HG03139 (cell line): Measurements from ENCODE around the gene TEAD2.

Experiments used
- ATAC-seq: cut with Tn5 transposase; IDR thresholded peaks from one replicate; pipeline ENCODE4 v1.9.1; 2021; ENCODE audit not compliant: unreplicated experiment

Gene TEAD2

DNA sequence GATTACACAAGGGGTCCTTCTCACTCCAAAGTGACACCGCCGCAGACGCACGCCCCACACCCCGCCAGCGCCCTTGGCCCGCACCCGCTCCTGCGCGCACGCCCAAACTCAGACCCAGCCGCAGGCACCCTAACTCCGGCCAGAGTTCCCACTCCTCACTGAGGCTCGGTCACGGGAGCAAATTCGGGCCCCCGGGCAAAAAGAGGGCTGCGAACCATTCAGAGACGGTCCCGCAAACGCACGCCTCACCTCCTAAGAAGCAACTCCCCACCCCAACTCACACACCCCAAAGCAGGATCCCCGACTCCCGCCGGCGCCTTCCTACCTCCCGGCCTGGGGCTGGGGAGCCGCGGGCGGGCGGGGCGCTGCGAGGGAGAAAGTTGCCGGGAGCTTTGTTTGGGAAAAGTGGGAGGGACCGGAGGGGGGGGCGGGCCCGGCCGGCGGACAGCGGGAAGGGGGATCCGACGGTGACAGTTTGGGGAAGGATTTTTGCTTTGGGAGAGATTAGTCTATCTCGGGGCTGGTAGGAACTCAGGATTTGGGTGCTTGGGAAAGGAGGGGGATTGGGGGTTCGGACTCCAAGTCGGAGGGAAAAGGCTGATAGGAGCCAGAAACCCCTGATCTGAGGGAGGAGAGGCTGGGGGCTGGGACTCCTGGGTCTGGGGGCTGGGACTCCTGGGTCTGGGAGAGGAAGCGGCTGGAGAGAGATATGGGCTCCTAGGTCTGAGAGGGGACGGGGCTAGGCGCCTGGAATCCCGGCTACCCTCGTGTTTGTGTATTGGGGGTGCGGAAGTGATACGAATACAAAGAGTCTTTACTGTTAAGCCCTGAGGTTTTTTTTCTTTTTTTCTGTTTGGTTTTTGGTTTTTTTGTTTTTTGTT lies at the start of gene TEAD2:
TEAD2 (minus strand) TSS at position 369 of the 881 bp plus-strand sequence. CDS start 2,341 bp downstream, outside the sequence.
- ATAC-seq: no peak

DNA sequence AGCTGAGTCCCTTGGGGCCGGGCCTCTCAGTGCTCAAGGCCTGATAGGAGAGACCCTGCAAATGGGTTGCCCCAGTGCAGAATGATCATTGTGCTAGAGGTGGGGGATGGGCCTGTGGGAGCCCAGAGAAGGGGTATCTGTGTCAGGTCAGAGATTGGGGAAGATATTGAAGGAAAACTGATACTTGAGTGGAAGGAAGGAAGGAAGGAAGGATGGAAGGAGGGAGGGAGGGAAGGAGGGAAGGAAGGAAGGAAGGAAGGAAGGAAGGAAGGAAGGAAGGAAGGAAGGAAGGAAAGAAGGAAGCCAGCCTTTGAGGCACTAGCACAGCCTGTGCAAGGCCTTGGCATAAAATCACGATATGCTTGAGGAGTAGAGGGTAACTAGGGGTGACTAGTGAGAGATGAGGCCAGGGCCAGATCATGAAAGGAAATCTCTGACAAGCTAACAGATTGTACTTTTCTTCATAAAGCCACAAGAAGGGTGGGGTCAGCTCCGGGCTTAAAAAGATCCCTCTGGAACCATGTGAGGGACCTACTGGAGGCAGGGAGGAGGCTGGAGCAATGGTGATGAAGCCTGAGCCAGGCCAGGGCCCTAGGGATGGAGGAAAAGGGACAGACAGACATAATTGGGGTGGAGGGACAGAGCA lies 49.6 kb upstream of the TEAD2 start:
- ATAC-seq: no peak

DNA sequence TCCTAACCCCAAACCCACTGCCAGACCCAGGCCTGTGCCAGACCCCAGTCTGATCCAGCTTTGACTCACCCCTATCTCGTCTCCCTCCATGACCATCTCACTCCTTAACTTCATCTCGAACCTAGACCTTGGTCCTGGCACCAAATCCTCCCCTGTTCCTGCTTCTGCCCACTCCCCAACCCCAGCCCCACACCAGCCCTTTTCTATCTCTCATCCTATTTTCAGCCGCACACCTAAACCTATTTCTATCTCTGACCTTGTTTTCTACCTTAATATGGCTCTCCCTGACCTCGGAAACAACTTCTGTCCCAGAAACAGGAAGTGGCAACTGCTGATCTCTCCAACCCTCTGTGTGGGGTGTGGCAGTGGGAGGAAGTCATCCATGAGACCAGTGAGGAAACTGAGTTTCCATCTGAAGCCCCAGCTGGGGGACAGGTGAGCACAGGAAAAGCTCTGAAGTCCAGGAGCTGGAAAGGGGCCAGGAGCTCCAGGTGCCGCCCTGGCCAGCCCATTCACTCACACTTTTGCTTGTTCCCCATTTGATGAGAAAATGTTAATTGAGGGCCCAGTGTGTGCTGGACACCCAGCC lies 47.3 kb upstream of the TEAD2 start:
- no peak for ATAC-seq

DNA sequence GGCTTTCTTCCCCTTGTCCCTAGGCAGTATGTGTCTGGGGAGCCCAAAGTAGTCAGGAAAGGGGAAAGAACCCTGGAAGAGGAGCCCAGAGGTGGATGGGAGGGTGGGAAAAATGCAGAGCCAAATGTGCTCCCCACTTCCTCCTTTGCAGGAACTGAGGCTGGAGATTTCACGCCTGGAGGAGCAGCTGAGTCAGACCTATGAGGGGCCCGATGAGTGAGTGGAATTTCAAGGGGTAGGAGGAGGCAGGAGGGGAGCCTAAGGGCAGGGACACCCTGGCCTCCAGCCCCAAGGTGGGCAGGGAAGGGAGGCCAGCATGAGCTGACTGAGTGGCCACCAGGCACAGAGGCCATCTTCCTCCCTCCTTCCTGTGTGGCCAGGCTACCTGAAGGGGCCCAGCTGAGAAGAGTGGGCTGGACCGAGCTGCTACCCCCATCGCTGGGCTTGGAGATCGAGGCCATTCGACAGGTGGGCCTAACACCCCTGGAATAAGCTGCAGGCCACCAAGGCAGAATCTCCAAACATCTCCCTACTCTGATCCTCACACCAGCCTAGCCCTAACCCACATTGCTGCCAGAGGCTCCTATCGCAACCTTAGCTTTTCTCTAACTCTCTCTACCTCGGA lies 46.7 kb upstream of the TEAD2 start:
- ATAC-seq: no peak

DNA sequence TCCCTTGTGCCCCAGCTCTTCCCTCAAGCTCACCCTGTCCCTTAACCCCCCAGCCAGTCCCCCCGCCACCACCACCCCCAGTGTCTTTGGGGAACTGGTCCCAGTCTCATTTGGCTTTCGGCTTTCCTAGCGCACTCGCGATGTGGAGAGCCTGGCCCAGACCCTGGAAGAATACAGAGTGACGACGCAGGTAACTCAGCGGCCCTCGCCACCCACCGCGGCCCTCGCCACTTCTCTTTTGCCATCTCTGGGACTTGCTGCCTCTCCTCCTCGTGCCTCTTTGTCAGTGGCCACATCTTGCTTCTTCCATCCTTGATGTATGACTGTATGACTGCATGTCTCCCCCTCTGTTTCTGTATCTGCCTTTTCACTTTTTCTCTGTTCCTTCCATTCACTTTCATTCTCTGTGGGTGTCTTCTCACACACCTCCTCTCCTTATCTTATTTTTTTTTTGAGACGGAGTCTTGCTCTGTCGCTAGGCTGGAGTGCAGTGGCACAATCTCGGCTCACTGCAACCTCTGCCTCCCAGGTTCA lies 45.3 kb upstream of the TEAD2 start:
- no peak for ATAC-seq

DNA sequence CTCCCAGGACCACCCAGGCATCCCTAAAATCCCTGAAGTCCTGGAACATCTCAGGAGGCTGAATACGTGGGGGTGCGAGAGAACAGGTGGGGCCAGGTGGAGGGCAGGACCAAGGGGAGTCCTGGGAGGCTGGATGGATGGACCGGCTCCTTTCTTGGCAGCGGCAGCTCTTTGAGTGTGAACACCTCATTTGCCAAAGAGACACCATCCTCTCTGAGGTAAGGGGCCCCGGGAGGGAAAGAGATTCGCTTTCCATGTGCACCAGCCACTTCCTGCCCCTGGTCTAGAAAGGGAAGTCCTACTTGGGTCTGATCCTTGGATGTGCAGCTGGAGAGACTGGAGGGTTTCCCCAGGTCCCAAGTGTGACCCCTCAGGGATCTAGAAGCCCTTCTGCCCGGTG lies 44.9 kb upstream of the TEAD2 start:
- ATAC-seq: no peak

DNA sequence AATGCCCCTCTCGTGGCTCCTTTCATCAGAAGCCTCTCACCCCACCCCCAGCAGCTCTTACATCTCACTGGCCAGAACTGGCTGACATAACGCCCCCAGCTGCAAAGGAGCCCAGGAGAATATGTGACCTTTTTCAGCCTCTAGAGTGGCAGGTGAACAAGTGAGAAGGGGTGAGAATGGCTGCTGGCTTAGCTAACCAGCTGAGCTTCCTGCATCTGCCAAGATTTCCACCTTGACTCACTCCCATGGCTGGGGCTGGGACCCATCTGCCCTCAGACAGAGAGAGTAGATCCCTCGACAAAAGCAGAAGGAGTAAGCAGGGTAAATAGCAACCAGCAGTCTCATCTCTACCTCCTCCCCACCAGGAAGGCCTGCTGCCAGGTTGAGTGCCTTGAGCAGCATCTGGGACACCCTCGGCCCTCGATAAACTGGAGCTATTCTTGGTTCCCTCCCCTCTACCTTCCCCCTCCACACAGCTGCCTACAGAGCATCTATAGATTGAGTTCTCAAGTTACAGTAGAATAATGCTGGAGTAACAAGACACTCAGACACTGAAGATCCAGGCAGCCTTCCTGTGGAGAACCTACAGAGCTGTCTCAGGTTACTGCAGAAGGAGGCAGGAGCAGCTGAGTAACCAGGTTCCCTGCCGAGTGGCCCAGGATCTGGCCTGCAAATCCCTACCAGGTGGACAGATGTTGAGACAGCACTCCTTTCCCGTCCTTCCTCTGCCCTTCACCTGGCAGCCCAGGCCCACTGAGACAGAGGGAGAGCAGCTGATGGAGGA lies 41.4 kb upstream of the TEAD2 start:
- no peak for ATAC-seq

DNA sequence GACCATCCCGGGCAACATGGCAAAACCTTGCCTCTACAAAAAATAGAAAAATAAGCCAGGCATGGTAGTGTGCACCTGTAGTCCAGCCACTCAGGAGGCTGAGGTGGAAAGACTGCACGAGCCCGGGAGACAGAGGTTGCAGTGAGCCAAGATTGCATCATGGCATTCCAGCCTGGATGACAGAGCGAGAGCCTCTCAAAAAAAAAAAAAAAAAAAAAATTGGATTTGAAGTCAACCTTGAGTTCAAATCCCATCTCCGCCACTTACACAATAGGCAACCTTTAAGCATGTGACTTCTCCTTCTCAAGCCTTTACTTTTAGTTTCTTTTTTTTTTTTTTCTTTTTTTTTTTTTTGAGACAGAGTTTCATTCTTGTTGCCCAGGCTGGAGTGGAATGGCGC lies 37.8 kb upstream of the TEAD2 start:
- no peak for ATAC-seq

DNA sequence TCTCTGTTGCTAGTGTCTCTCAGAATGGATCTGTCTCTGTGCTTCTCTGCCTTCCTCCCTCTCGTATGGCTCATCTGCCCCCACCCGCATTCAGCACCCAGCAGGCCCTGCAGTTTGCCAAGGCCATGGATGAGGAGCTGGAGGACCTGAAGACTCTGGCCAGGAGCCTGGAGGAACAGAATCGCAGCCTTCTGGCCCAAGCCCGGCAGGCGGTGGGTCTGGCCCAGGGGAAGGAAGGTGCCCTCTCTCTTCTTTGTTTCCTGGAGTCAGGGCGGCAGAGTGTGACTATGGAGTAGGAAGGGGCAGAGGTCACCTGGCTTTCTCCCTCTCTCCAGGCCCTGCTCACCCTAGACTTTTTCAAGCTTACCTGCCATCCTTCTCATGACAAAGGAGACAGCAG lies 36.7 kb upstream of the TEAD2 start:
- no peak for ATAC-seq

DNA sequence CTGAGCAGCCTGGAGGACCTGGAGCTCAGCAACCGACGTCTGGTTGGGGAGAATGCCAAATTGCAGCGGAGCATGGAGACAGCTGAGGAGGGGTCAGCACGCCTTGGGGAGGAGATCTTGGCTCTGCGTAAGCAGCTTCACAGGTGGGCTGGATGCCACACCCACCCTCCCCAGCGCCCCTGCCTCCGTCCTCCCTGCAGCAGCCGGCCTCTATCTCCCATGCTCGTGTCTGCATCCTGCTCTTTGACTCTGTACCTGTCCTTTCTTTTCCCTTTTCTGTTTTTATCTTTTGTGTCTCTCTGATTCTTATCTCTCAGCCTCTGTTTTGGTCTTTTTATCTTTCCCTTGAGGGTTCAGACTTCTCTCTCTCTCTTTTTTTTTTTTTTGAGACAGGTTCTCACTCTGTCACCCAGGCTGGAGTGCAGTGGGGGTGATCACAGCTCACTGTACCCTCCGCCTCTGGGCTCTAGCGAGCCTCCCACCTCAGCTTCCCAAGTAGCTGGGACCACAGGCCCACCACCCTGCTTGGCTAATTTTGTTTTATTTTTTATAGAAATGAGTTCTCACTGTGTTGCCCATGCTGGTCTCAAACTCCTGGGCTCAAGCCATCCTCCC lies 35.9 kb upstream of the TEAD2 start:
- ATAC-seq: no peak

DNA sequence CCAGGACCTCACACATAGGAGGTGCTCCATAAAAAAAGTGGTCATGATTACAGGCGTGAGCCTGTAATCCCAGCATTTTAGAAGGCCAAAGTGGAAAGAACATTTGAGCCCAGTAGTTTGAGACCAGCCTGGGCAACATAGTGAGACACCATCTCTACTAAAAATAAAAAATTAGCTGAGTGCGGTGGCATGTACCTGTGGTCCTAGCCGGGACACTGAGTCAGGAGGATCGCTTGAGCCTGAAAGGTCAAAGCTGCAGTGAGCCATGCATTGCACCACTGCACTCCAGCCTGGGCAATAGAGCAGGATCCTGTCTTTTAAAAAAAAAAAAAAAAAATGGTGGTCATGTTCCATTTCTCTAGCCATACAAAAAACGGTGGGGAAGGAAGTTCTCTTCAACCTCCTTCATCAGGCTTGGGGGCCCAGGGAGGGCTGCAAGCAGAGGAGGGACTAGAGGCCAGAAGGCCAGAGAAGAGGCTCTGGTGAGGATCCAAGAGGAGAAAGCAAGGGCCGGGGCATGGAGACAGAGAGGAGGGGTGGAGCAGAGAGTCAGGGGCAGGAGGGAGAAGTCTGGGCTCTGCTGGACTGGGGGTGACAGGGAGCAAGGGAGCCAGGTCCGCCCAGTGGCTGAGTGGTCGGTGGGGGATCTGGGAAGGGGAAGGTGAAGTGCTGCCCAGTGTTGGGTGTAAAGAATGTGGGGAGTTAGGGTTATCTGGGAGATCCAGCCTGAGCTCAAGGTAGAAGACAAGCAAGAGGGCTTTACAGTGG lies 34.7 kb upstream of the TEAD2 start:
- no peak for ATAC-seq

DNA sequence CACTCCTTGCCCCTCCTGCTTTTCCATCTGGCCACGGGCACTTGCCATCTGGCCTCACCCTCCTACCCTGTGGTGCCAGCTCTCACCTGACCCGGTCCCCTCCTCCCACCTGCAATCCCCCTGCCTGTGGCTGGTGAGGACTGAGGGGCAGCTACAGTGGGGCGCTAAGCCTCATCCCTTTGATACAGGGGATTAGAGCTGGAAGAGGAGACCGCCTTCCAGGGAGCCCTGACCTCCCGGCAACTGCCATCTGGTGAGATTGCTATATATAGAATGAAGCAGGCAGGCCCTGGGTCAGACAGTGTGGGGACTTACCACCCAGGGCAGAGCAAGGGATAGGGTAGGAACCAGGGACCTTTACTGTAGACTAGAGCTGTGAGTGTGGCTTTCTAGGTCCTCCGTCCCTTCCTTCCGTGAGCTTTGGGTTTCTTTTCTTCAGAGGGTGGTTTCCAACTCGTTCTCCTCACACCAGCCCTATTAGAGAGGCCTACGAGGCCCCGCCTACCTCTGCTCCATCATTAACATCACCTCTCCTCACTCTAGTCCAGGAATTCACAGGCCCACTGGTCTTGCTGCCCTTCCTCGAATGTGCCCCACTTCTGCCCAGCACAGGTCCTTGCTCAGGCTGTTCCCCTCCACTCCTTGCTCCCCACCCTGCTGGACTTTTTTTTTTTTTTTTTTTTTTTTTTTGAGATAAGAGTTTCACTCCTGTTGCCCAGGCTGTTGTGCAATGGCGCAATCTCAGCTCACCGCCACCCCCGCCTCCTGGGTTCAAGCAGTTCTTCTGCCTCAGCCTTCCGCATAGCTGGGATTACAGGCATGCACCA lies 33.6 kb upstream of the TEAD2 start:
- ATAC-seq: no peak

DNA sequence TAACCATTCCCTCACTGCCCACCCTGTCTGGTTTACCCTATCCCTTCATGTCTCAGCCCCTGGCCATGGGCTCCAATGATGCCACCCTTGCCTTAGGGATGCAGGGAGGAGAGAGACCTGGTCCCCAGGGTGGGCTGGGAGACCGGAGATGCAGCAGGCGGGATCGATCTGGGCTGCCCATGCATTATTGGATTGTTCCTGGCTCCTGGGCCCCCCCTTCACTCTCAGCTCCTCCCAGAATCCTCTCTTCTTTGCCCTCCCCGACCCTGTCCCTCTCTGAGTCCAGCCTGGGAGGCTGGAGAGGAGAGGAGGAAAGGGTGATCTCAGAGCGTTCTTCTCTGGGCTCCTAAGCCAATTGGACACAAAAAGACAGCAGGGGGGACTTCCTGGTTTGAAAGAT lies 31.7 kb upstream of the TEAD2 start:
- no peak for ATAC-seq

DNA sequence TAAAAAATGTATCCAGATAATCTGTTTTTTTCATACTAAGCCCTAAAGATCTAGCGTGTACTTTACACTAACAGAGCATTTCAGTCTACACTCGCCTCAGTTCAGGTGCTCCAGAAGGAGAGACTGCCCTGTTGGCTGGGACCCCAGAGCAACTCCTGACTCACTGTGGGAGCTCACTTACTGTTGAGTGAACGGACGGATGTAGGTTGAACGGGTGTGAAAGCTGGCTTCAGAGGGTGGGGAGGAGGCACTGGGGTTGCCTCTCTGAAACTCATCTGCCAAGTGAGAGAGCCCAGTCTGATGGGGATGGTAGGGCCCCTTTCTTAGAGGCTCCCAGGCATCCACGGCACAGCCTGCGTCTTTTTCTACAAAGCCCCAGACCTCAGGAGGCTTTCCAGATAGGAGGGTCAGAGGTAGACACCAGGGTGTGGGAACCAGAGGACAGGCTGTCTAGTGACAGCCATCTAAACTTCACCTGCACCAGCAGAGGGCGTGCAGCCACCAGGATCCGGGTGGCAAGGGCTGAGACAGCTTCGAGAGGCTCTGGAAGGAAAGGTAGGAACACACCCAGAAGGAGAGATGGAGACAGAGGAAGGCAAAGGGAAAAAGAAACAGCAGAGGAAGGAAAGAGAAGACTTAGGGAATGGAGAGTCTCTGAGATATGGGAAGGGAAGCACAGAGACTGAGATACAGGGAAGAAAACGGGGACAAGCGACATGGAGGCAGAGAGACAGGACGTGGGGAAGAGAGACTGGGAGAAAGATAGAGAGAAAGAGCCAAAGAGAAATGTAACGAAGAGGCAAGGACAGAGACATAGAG lies 29.6 kb upstream of the TEAD2 start:
- no peak for ATAC-seq

DNA sequence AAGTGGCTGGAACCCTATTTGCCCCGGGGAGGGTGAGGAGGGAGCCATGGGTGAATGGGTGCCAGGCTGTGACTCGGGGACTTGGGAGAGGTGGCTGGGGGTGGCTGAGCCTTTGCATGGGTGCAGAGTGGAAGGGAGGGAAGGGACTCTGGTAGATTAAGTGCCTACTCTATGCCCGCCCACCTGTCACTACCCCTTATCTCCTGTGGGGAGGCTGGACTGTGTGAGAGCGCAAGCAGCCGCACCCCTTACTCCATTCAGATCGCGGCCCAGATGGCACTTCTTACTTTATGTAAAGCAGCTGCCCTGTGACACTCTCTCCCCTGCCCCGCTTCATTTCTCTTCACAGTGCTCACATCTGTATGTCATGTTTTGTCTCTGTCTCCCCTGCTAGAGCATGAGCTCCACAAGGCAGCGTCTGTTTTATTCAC lies 28.7 kb upstream of the TEAD2 start:
- ATAC-seq: no peak

DNA sequence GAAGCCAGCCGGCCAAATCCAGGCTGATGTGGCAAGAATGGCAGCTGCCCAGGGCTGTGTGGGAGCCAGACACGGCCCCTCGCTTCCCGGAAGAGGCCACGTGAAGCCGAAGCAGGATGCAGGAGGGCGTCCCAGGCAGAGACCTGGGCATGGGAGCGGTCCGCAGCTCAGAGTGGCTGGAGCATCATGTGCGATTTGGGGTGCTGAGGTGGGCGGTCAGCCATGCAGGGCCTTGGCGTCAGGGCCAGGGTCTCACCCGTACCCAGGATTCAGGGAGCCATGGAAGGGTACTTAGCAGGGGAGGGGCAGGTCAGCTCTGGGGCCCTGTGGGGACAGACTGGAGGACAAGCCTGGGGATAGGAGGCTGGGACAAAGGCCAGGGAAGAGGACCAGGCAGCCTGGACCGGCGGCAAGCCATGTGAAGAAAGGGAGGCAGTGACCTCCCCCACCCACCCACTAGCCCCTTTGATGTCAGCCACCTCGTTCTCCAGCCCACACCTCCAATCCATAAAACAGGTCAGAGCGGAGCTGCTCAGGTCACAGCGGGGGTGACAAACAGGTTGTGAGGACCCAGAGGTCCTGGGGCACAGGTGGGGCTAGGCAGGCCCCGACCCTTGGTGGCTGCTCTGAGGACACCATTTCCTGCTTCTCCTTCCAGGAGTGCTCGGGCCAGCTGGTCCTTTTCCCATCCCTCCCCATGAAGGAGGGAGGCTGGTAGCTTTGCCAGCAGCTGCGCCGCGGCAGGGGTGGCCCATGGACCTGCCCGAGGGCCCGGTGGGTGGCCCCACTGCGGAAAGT lies 28.1 kb upstream of the TEAD2 start:
- ATAC-seq: no peak

DNA sequence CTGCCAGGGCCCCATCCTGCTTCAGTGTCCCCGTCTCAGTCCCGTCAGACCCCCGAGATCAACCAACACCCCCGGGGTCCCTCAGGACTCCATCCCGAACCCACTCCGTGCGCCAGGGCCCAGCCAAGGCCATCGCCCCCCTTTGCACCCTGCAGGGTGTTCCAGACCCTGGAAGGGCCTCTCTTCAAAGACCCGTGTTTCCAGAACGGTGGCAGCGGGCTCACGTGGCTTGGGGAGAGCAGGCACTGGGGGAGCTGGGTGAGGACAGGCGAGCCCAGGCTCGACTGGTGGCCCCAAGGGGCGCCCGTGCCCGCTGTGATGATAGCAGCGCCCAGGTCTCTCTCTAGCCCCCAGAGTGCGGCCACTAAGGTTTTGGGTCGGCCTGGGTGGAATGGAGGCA lies 27.2 kb upstream of the TEAD2 start:
- ATAC-seq: no peak
